T47D (cell line): ENCODE results near the gene PCSK6.

ENCODE experiments used
- DNase-seq, 2 experiments: peaks; one replicate each; pipeline versions ENCODE4 v3.0.0 to v3.0.0-alpha.2; 2011 to 2012; ENCODE audit warnings: low read depth in 1 of 2, low spot score in 1 of 2
- JUND ChIP-seq: IDR thresholded peaks from 2 replicates; pipeline ENCODE4 v1.6.1; 2012; ENCODE audit warnings: low read depth
- in situ Hi-C: cut with HindIII; loops from 2 replicates; pipeline ENCODE4 v1.10.0; 2016; ENCODE audit warnings: low sequenced_read_pairs, low pct_unique_long_range_greater_than_20kb

Gene PCSK6

DNA sequence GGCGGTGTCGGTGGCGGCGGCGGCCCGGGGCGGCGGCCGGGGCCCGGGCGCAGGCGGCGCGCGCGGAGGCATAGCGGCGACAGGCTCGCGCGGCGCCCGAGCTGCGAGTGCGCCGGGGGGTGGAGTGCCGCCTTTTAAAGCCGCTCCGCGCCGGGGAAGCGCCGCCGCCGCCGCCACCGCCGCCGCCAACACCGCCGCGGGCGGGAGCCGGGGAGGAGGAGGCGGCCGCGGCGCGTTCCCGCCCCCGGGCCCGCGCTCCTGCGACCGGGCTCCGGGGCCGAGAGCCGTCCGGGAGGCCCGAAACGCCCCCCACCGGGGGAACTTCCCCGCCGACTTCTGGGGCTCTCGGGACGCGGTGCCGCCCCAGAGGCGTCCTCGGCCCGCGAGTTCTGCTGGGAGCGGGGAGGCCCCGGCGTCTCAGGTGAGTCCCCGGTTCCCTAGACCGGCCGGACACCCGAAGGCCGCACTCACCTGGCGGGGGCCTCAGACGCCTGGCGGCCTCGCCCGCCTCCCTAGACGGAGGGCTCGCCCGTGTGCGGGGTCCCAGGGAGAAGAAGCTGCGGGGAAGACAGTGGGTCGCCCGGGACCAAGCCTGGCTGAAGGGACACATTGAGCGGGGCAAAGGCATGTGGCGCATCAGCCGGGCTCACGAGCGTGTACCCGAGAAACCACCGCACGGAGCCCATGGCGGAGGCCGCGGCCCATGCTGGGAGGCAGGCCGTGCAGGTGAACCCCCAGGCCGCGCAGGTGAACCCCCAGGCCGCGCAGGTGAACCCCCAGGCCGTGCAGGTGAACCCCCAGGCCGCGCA is at the start of gene PCSK6:
TSS of gene PCSK6 (minus strand) at position 109 of the 809 bp plus-strand sequence. CDS start at position 72, 37 bp downstream.
- in situ Hi-C loops, result no loop called here
- no peak for TF ChIP-seq JUND
- peak; percentile 54 to 82 for DNase-seq

DNA sequence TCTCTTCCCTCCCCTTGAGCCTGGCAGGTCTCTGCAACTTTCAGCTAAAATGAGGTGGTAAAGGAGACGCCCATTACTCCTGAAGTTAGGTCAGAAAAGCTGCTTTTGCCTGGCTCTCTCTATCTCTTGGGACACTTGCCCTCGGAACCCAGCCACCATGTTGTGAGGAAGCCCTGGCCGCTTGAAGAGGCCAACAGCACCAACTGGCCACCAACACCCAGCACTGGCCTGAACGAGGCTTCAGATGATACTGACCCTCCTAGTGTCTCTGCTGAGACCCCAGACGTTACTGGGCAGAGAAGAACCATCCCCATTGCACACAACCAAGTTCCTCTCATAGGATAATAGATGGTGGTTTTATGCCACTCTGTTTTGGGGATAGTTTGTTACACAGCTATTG is 49.5 kb upstream of the PCSK6 start:
- in situ Hi-C loops, result no loop called here
- no peak for DNase-seq
- TF ChIP-seq JUND, result no peak

DNA sequence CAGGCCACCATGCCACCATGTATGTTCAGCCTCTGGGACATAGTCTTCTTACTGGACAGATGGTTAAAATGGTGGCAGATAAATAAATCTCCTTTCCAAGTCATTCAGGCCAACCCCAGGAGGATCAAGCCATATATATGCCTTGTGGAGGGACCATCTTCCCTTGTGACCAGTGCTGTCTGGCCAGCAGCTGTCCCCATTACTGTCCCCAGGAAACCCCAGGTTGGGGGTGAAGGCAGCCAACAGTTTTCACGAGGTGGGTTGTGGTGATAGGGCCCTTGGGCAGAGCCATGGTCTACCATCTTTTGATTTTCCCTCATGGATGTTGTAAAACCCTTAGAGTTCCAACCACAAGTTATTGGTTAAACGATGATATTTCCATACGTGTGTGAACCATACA is 48.7 kb upstream of the PCSK6 start:
- in situ Hi-C loops, result no loop called here
- DNase-seq, result no peak
- no peak for TF ChIP-seq JUND

DNA sequence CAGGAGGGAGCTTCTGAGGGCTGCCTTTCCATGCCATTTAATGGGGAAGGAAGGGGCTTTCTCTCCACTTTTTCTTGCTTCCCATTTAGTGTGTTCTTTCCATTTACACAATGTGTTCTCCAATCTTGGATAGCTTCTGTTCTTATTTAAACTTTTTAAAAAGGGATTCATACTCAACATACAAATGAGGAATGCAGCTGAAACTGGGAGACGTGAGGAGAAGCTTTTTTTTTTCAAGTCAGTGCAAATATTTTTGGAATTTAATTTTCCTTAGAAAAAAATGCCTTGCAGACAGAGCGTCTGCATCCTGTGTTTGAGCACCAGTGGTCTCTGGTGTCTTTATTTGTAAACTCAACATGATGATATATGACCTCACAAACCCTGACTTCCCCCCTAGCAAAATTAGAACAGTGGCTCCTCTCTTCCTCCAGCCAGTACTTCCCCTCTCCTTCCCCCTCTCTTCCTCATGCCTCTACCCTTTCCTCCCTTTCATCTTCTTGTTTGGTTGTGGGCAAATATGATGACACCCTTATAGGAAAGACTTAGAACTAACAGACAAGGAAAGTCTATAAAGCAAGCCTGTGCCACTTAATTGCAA is 48.1 kb upstream of the PCSK6 start:
- in situ Hi-C loops, result no loop called here
- no peak for DNase-seq
- no peak for TF ChIP-seq JUND

DNA sequence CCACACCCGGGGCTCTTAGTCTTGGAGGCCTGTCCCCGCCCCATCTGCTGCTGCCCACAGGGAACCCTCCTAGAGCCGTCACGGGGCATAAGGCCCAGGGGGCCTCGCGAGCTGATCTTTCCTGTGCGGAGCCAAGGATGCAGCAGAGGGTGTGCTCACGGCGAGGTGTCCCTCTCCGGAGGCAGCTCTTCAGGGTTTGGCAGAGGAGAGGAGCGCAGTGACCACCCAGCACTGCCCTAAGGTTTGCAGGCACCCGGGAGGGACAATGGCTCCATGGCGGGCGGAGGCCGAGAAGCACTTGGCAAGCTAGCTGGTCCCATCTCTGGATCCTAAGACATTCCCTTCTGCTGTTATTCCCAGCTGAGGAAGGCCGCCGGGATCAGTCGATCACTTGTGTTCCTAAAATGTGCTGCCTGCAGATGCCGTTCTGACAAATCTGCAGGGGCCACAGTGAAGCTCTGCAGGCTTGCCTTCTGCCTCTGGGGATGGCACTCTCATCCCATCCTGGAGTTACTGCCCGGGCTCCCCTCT is 47.4 kb upstream of the PCSK6 start:
- DNase-seq, result no peak
- in situ Hi-C loops, result no loop called here
- TF ChIP-seq JUND, result no peak

DNA sequence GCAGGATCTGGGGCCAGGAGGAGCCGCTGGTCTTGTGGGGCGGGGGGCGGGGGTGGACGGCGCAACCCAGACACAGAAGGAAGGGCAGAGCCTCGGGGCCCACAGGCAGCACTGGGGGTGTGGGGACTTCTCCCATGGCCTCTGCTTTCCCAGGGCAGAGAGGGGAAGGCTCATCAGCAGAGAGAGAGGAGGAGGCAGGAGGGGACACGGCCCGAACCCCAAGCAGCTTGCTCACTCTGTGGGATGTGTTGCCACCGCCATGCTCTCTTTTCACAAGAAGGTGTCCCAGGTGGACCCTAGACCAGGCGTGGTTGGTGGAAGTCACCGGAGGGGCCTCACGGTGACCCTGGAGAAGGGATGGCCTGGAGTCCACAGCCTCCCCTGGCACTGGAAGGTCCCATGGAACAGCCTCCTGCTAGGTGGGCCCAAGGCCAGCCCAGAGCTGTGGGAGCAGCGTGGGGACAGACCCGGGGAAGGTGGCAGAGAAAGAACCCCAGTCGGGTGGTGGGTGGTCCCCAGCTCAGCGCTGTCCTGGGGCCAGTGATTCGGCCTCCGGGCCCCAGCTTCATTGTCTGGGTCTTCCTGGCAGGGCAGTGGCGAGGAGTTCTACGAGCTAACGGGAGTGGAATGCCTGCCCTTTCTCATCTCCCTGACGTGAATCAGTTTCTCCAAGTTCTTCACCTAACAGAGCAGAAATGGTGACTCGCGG is 46.8 kb upstream of the PCSK6 start:
- DNase-seq, result no peak
- in situ Hi-C loops, result no loop called here
- TF ChIP-seq JUND, result no peak

DNA sequence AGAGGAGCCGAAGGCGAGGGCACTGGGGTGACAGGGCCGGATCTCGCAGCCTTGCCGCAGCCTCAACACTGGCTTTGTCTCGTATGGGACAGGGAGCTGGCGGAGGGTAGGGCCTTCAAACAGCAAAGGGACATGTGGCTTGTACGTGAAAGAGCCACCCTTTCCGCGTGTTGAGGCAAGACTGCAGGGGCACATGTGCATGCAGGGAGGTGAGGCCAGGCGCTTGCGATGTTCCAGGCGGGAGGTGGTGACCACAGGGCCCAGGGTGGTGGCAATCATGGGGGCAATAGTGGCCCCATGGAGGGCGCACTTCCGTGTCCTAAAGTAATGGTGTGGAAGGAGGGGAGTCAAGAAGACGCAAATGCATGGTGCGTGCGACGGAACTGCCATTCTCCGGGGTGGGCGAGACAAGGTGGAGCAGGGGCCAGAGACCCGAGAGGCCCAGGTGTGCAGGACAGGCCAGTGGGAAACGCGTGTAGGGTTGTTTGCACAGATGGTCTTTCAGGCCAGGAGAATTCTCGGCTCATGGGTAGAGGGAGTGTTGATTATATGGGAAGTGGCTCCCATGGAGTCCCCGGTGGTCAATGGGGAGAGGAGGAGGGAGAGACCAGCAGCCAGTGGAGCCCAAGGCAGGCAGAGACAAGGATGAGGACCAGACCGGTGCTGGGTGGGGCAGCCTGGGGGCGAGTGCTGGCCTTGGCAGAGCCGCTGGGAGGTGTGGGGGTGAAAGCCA is 45.8 kb upstream of the PCSK6 start:
- no peak for TF ChIP-seq JUND
- DNase-seq, result no peak
- in situ Hi-C loops, result no loop called here

DNA sequence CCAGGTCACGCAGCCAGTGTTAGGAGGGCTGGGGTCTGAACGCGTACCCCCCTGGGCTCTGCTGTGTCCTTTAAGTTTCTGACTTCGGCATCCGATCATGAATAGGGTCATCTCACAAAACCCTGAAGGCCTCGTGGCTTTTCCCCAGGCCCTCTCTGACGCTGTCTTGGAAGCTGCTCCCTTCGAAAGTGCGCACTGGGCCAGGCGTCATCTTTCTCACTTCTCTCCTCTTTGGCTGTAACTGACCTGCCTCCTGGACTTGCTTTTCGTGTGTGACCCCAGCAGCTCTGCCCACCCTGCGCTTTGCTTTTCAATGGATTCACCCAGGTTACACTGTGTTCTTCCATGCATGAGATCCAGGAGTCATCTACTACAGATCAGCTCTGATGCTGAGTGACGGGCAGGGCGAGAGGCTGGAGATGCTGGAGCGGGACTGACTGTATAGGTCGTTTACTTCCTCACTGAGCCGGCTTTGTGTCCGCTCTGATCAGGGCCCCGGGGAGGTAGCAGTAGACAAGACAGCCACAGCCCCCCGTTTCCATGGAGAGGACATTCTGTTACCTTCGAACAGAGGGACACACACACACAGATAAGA is 45.0 kb upstream of the PCSK6 start:
- no peak for TF ChIP-seq JUND
- in situ Hi-C loops, result no loop called here
- no peak for DNase-seq

DNA sequence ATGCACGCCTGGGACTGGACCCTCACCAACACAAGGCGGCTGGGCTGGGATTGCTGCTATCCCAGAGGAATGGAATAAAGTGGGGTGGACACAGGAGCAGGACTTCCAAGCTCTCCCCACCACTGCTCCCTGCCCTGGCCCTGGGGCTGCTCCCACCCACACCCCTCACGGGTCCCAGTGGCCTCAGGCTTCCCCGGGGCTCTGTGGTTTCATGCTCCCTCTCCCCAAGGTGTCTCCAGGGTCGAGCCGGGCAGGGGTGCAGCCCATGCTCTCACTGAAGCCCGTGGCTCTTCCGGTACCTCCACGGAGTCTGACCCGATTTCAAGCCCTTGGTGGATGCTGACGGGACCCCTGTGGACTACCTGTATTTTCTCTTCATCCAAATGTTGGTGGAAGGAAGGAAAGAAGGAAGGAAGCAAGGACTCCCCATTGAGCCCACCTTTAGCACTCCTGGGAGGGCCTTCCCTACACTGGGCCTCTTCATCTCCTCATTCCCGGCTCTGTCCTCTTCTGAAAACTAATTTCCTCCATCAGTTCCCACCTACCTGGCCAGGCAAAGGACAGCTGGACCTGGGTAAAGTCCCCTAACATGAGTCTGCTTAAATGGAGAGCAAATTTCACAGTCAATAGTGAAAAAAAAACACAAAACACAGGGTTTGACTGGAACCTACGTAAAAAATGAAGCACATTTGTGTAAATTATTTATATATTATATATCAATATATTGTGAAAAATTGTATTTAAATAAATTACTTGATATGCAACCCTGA is 44.0 kb upstream of the PCSK6 start:
- in situ Hi-C loops, result no loop called here
- no peak for TF ChIP-seq JUND
- no peak for DNase-seq

DNA sequence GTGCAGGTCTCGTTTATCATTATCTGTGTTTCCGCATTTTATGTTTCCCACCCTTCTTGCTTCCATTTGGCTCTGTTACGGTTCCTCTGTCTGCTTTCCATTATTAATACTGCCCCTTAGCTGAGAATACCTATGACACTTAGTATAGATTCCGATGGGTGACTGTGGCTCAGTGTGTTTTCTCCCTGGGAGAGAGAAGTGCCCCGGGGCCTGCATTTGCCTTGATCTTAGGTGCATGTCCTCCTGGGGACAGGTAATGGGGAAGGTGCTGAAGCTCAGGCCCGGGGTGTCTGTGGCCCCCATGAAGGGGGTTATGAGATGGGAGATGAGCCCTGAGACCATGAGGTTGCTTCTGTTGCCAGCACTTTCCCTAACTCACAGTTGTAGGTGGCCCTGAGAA is 43.4 kb upstream of the PCSK6 start:
- TF ChIP-seq JUND, result no peak
- in situ Hi-C loops, result no loop called here
- no peak for DNase-seq

DNA sequence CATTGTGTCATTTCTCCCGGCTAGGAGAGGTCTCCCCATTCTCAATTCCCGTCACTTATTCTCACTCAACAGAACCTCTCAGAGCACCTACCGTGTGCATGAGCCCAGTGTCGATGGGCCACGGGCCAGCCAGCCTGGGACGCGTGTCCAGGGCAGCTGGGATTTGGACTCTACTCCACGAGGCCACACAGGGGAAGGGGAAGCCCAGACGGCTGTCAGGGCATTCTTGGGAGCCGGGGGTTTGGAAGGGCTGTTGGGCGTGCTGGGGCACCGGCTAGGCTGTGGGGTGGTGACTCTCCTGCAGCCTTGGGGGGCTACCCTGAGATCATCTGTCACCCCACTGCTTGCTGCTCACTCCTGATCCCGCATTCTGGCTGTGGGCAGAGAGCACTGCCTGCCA is 41.7 kb upstream of the PCSK6 start:
- DNase-seq, result no peak
- in situ Hi-C loops, result no loop called here
- TF ChIP-seq JUND, result no peak
